Ammon's horn (tissue), 1 donor: ENCODE data around the gene DYNC2H1.

Source experiments
- DNase-seq: peaks from one replicate; pipeline ENCODE4 v3.0.0-alpha.2; 2016; ENCODE audit warnings: low spot score

DYNC2H1 gene

GRCh38 chr11:103453915-103454709 is 344.9 kb downstream of the DYNC2H1 start:
- no peak for DNase-seq

GRCh38 chr11:103464420-103464819 is 355.2 kb downstream of the DYNC2H1 start:
- DNase-seq: no peak

- DNase-seq: no peak
These were observed 356.4 kb downstream of the DYNC2H1 start for GRCh38 chr11:103465555-103466140.

GRCh38 chr11:103471546-103471945 is 362.3 kb downstream of the DYNC2H1 start:
- no peak for DNase-seq

- DNase-seq: no peak
These were observed 367.6 kb downstream of the DYNC2H1 start for GRCh38 chr11:103476874-103477273.

GRCh38 chr11:103480421-103480820 is 371.2 kb downstream of the DYNC2H1 start:
- DNase-seq: no peak

- DNase-seq: no peak
These were observed 374.8 kb downstream of the DYNC2H1 start for GRCh38 chr11:103483996-103484395.

- DNase-seq: no peak
These were observed 375.3 kb downstream of the DYNC2H1 start for GRCh38 chr11:103484545-103484944.

- no peak for DNase-seq
These were observed 377.4 kb downstream of the DYNC2H1 start for GRCh38 chr11:103486604-103487003.

- no peak for DNase-seq
These were observed 377.9 kb downstream of the DYNC2H1 start for GRCh38 chr11:103487113-103487512.

GRCh38 chr11:103488031-103488461 is 378.8 kb downstream of the DYNC2H1 start:
- DNase-seq: no peak

- no peak for DNase-seq
These were observed 379.4 kb downstream of the DYNC2H1 start for GRCh38 chr11:103488579-103488978.

GRCh38 chr11:103491777-103492176 is 382.6 kb downstream of the DYNC2H1 start:
- DNase-seq: no peak

- no peak for DNase-seq
These were observed 385.3 kb downstream of the DYNC2H1 start for GRCh38 chr11:103494491-103494890.

GRCh38 chr11:103497268-103497667 is 388.0 kb downstream of the DYNC2H1 start:
- DNase-seq: no peak

- DNase-seq: no peak
These were observed 390.6 kb downstream of the DYNC2H1 start for GRCh38 chr11:103499710-103500340.

GRCh38 chr11:103515283-103515682 is 406.1 kb downstream of the DYNC2H1 start:
- DNase-seq: no peak

GRCh38 chr11:103520792-103521191 is 411.6 kb downstream of the DYNC2H1 start:
- no peak for DNase-seq

GRCh38 chr11:103525069-103525468 is 415.8 kb downstream of the DYNC2H1 start:
- no peak for DNase-seq

GRCh38 chr11:103528046-103528445 is 418.8 kb downstream of the DYNC2H1 start:
- DNase-seq: no peak

- no peak for DNase-seq
These were observed 419.4 kb downstream of the DYNC2H1 start for GRCh38 chr11:103528596-103528995.

GRCh38 chr11:103529181-103529684 is 420.0 kb downstream of the DYNC2H1 start:
- no peak for DNase-seq
